ENCODE measurements around the gene TOPBP1.

DNA sequence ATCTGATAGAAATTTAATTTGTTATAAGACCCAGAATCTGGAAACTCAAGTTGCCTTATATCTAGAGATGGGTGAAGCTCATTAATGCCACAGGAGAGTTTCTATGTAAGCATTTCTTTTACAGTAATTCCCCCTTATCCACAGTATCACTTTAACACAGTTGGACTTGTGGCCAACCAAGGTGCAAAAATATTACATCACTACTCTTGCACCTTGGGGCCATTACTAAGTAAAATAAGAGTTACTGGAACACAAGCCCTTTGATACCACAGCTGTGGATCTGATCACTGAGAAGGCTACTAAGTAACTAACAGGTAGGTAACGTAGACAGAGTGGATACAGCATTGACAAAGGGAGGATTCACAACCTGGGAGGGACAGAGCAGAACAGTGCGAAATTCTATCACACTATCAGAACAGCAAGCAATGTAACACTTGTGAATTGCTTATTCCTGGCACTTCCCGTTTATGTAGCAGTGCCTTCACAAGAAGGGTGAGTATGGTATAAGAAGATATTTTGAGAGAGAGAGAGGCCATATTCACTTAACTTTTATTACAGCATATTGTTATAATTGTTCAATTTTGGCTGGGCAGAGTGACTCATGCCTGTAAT is 33.9 kb upstream of the TOPBP1 start:
- no peak for TF ChIP-seq CTCF (IDR thresholded peaks at IDR 0.05; ENCODE audit: insufficient read depth, low read length, poor library complexity, severe bottlenecking)
- TF ChIP-seq EZH2phosphoT487 (conservative IDR thresholded peaks at IDR 0.05; ENCODE audit: low read length): no peak

All from SU-DHL-6 (cell line).